SK-N-MC (cell line): ENCODE data around the gene ZNF628.

ENCODE experiments used
- EZH2 ChIP-seq: fragments of 200-600 bp; sonication (generic); IDR thresholded peaks from one replicate; pipeline ENCODE4 v1.6.1; 2017; ENCODE audit warnings: antibody characterized with exemption
- FOXP2 ChIP-seq: optimal IDR thresholded peaks from 2 replicates; pipeline ENCODE3; 2011; ENCODE audit warnings: mild to moderate bottlenecking, moderate library complexity; ENCODE audit not compliant: insufficient read depth; ENCODE audit errors: extremely low read length, control extremely low read depth
- POLR2AphosphoS5 ChIP-seq: IDR thresholded peaks from 2 replicates; pipeline ENCODE4 v1.6.1; 2012; ENCODE audit warnings: mild to moderate bottlenecking, low read depth, low read length, borderline replicate concordance

GRCh38 chr19:55431183-55431582 lies 45.2 kb upstream of the ZNF628 start:
- TF ChIP-seq POLR2AphosphoS5 (no peak), EZH2 (no peak), FOXP2 (no peak)
